T-helper 22 cell (primary cell): ENCODE data around the gene MICAL3.
"Not testable (repeated sequence)": the region's sequence is repeated elsewhere in the genome, so short reads cannot be mapped to it uniquely, and the experiment has no call there.

Experiments
- DNase-seq: peaks from one replicate; pipeline ENCODE4 v3.0.0-alpha.2; 2020; ENCODE audit warnings: low read depth

MICAL3 gene

GRCh38 chr22:18059991-18060390, 35.6 kb upstream of the MICAL3 start:
- no peak for DNase-seq

GRCh38 chr22:18059473-18059872, 35.1 kb upstream of the MICAL3 start:
- DNase-seq = no peak

- DNase-seq = no peak
These were observed 34.7 kb upstream of the MICAL3 start for GRCh38 chr22:18059094-18059417.

GRCh38 chr22:18058371-18059093, 34.2 kb upstream of the MICAL3 start:
- DNase-seq = no peak

- DNase-seq = no peak
These were observed 33.3 kb upstream of the MICAL3 start for GRCh38 chr22:18057568-18058209.

- DNase-seq = no peak
These were observed 32.6 kb upstream of the MICAL3 start for GRCh38 chr22:18056807-18057474.

- no peak for DNase-seq
These were observed 31.9 kb upstream of the MICAL3 start for GRCh38 chr22:18056161-18056666.

GRCh38 chr22:18055619-18056160, 31.3 kb upstream of the MICAL3 start:
- no peak for DNase-seq

- not testable (repeated sequence) for DNase-seq
These were observed 29.0 kb upstream of the MICAL3 start for GRCh38 chr22:18053216-18053946.

- not testable (repeated sequence) for DNase-seq
These were observed 26.8 kb upstream of the MICAL3 start for GRCh38 chr22:18051113-18051512.

- DNase-seq = no peak
These were observed 25.7 kb upstream of the MICAL3 start for GRCh38 chr22:18050065-18050464.

GRCh38 chr22:18048441-18048898, 24.1 kb upstream of the MICAL3 start:
- DNase-seq = no peak

GRCh38 chr22:18048041-18048440, 23.7 kb upstream of the MICAL3 start:
- no peak for DNase-seq

GRCh38 chr22:18045794-18046193, 21.4 kb upstream of the MICAL3 start:
- no peak for DNase-seq

- DNase-seq = no peak
These were observed 20.3 kb upstream of the MICAL3 start for GRCh38 chr22:18044548-18045271.

- no peak for DNase-seq
These were observed 18.3 kb upstream of the MICAL3 start for GRCh38 chr22:18042685-18043084.

- DNase-seq = not testable (repeated sequence)
These were observed 16.5 kb upstream of the MICAL3 start for GRCh38 chr22:18040898-18041297.

- DNase-seq = no peak
These were observed 11.4 kb upstream of the MICAL3 start for GRCh38 chr22:18035751-18036150.

GRCh38 chr22:18034076-18034475, 9.7 kb upstream of the MICAL3 start:
- DNase-seq = no peak

- DNase-seq = no peak
These were observed 9.0 kb upstream of the MICAL3 start for GRCh38 chr22:18033204-18033998.
